GM18508 (cell line): ENCODE measurements around the gene NAA30.

ENCODE experiments used
- ATAC-seq: cut with Tn5 transposase; IDR thresholded peaks from one replicate; pipeline ENCODE4 v1.9.1; 2021; ENCODE audit warnings: moderate number of reproducible peaks; ENCODE audit not compliant: insufficient read depth, unreplicated experiment

Gene NAA30

GRCh38 chr14:57391517-57392195 is 1.3 kb downstream of the NAA30 start:
- ATAC-seq, result no peak

- ATAC-seq, result no peak
Measured at GRCh38 chr14:57392830-57393229, 2.4 kb downstream of the NAA30 start.

GRCh38 chr14:57400556-57401494 is 10.4 kb downstream of the NAA30 start:
- ATAC-seq, result no peak

GRCh38 chr14:57401501-57401900 is 11.1 kb downstream of the NAA30 start:
- no peak for ATAC-seq

DNA sequence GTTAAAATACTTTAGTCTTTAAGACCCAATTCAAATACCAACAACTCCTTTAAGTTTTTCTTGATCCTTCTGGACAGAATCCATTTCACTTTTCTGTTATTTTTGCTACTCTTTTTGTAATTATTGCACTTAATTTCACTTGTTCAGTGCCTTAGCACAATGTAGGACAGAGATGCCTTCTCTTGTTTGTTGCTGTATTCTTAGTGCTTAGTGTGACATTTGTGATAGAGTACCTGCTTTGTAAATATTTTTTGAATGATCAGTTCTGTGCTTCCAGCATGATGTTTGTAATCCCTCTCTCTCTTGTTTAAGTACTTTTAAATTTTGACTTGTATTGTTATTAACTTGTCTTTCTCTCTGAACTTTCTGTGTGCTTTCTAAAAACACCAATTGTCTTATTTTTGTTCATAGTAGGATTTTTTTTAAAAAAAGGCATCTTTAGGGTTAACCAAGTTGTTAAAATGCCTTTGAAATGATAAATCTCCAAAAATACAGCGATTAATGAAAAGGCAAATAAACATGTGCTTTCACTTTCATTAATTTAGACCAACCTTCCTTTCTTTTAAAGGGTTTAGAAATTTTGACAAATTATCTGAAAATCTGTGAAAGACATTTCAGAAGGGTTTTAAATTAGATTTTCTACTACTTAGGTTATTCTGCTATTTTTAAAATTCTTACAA is 11.9 kb downstream of the NAA30 start:
- ATAC-seq, result no peak

- ATAC-seq, result no peak
Measured at GRCh38 chr14:57403521-57403864, 13.1 kb downstream of the NAA30 start.

- ATAC-seq, result no peak
Measured at GRCh38 chr14:57405562-57405961, 15.2 kb downstream of the NAA30 start.

GRCh38 chr14:57408037-57408436 is 17.7 kb downstream of the NAA30 start:
- no peak for ATAC-seq

DNA sequence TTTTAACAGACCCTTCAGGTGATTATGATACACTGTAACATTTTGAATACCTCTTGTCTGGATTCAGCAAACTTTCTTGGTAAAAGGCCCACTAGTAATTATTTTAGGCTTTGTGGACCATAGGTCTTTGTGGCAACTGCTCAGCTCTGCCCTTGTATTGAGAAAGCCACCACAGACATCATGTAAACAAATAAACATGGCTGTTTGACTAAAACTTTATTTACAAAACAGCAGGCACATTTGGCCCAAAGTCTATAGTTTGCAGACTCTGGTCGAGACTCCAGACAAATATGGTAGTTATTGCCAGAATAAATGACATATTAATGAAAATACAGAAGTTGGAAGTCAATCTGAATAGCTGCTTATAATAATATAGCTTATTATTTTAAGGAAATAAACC is 18.2 kb downstream of the NAA30 start:
- no peak for ATAC-seq

- ATAC-seq, result no peak
Measured at GRCh38 chr14:57412341-57412740, 22.0 kb downstream of the NAA30 start.

GRCh38 chr14:57413849-57414248 is 23.5 kb downstream of the NAA30 start:
- no peak for ATAC-seq

DNA sequence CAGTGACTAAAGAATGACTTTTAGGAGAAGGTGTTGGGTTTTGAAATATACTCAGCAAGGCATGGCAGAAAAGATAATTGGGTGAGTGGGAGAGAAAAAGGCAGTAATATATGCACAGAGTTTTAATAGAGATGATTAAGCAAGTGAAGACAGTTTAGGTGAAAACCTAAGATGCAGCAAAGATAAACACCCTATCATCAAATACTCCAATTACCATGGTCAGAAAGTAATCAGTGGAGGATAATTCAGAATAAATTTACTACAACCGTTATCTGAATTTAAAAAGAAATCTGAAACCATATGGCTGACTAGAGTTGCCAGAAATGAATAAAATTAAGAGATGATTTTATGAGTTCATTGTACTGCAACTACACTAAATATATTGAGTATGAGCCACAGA is 26.8 kb downstream of the NAA30 start:
- no peak for ATAC-seq

GRCh38 chr14:57418999-57419398 is 28.6 kb downstream of the NAA30 start:
- ATAC-seq, result no peak

GRCh38 chr14:57420033-57420432 is 29.6 kb downstream of the NAA30 start:
- ATAC-seq, result no peak

DNA sequence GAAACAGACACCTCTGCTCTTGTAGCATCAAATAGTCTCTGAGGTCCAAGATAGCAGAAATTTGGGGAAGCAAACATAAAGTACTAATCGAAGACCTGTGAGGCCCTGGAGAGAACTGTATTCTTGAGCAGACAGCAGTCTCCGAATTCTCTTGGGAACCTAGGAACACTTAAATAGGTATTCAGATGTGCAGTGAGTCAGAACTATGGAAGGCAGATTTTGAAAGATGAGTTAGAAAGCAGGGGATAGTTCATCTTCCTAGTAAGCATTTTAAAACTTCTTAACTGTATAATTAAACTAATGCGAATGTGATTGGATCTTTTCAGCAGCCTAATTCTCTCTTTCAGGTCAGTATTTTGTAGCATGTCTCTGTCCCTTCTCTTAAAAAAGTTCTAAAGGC is 30.6 kb downstream of the NAA30 start:
- ATAC-seq, result no peak

- no peak for ATAC-seq
Measured at GRCh38 chr14:57435923-57436322, 45.5 kb downstream of the NAA30 start.

DNA sequence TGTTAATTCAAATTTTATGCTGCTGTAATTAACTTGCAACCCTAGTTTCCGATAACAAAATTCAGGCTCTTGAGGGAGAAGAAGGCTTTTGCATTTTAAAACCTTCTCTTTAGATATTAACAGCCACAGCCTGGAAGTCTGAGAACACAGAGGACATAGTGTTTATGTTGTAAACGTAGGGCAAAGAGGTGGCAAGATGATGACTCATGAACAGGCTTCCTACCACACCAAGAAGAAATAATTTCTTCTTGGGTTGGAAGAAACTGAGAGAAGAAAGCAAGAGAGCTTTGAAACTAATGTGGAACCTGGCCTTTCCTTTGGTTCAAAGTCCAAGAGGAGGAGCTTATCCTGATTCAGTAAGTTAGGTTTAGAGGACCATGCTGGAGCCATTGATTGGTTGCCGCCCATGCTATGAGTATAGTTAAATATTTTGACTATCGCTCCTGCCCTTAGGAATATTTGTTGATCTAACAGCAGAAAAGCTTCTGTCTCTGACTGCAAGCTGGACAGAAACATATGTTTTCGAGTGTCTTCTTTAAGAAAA is 71.5 kb downstream of the NAA30 start:
- ATAC-seq, result no peak

DNA sequence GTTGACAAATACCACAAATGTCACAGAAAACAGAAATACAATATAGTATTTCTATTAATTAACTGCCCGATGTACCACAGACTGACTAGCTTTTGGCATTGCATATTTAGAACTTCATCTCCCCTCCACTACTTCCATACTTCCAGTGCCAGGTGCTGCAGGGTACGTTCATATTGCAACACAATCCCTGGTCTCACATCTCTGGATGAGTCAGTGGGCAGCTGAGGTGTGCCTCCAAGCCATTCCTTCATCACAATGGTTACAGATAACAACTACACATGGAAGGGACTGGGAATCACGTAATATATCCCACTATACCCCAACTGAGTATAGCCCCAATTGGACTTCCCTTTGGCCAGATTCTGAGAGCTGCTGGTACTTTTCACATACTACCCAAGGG is 72.2 kb downstream of the NAA30 start:
- ATAC-seq, result no peak

GRCh38 chr14:57464008-57464730 is 73.8 kb downstream of the NAA30 start:
- peak; percentile 69 for ATAC-seq
